ENCODE data around the gene EMC6. TPM values are rescaled to one million over a fixed set of nuclear protein-coding genes. Genes with fewer than 3 reads are reported as not detected.

EMC6 gene
- 10 to 100 TPM; 12.7 to 31.8 TPM for total RNA-seq

- Histone ChIP-seq H3K9me3 (no peaks in the 10 kb centered on the region), H3K27me3 (replicated peaks; ENCODE audit: insufficient read depth) (no peaks in the 10 kb centered on the region), H3K36me3 (peaks cover 0 to under 1% of the 10 kb centered on the region in 2 donors), H3K27ac (peak within 1 kb of the TSS; percentile 92 to 95), H3K4me1 (replicated peaks) (peaks cover 13% of the 10 kb centered on the region), H3K4me3 (peak within 1 kb of the TSS; percentile 83 to 90)
- TF ChIP-seq POLR2AphosphoS5 (IDR thresholded peaks at IDR 0.05) (peak; percentile 97), POLR2A (IDR thresholded peaks at IDR 0.05) (peak; percentile 95), CTCF (IDR thresholded peaks at IDR 0.05) (peak in 1 of 4 experiments; percentile 9)
- WGBS, result 1% methylated on average over 45 of the region's 89 CpGs
- peak; percentile 98 for DNase-seq (ENCODE audit: low spot score)
- intact Hi-C loops (cut with DNase I), result loop anchor here (1.0 to 2.0 kb wide), 2 partner anchors 32 to 54 kb away; partner anchors contain the start of genes CTNS, HASPIN and SHPK
These were observed at the start of gene EMC6, which contains the start of gene TAX1BP3 for GRCh38 chr17:3668279-3669084. Gene EMC6 (plus strand): TSS chr17:3668812. CDS start chr17:3669147, 335 bp downstream. Gene TAX1BP3 (minus strand): TSS chr17:3668578. CDS start chr17:3668526, 52 bp downstream.

DNA sequence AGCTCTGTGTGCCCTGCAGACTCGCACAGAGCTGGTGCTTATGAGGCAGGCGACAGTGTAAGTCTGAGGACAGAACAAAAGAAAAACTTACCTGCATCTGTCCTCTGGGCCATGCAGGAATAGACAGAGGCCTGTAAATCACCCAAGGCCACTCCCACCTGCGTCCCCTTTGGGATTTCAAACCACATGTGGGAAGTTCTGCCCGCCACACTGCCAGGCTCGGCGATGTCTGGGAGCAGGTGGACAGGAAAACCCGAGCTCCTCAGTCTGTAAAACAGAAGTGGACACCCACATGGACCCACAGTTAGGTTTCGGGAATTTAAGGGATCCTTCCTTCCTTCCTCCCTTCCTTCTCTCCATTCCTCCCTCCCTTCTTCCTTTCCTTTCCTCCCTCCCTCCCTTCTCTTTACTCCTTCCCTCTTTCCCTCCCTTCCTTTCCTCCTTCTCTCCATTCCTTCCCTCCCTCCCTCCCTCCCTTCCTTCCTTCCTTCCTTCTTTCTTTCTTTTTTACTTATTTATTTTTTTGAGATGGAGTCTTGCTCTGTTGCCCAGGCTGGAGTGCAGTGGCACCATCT lies 47.4 kb upstream of the EMC6 start:
- Histone ChIP-seq H3K36me3 (peaks cover 7 to 9% of the 10 kb centered on the region in 2 donors), H3K4me3 (no peak overlapping the region), H3K27ac (no peak overlapping the region), H3K27me3 (replicated peaks; ENCODE audit: insufficient read depth) (no peaks in the 10 kb centered on the region), H3K9me3 (no peaks in the 10 kb centered on the region), H3K4me1 (replicated peaks) (no peaks in the 10 kb centered on the region)
- TF ChIP-seq CTCF (IDR thresholded peaks at IDR 0.05) (no peak), POLR2A (IDR thresholded peaks at IDR 0.05) (no peak), POLR2AphosphoS5 (IDR thresholded peaks at IDR 0.05) (no peak)
- intact Hi-C loops (cut with DNase I), result no loop called here
- DNase-seq (ENCODE audit: low spot score), result no peak
- 93% methylated on average over 8 of the region's 8 CpGs for WGBS

GRCh38 chr17:3622977-3623594 lies 45.5 kb upstream of the EMC6 start:
- Histone ChIP-seq H3K4me1 (replicated peaks) (no peaks in the 10 kb centered on the region), H3K36me3 (peaks cover 7 to 9% of the 10 kb centered on the region in 2 donors), H3K9me3 (no peaks in the 10 kb centered on the region), H3K27me3 (replicated peaks; ENCODE audit: insufficient read depth) (no peaks in the 10 kb centered on the region), H3K27ac (no peak overlapping the region), H3K4me3 (no peak overlapping the region)
- DNase-seq (ENCODE audit: low spot score), result no peak
- TF ChIP-seq POLR2AphosphoS5 (IDR thresholded peaks at IDR 0.05) (no peak), POLR2A (IDR thresholded peaks at IDR 0.05) (no peak), CTCF (IDR thresholded peaks at IDR 0.05) (no peak)
- 97% methylated on average over 16 of the region's 16 CpGs for WGBS
- intact Hi-C loops (cut with DNase I), result no loop called here

- no peak overlapping the region for H3K27ac ChIP-seq
- H3K27me3 ChIP-seq (replicated peaks; ENCODE audit: insufficient read depth), result no peaks in the 10 kb centered on the region
- WGBS, result 60% methylated on average over 16 of the region's 16 CpGs
- DNase-seq (ENCODE audit: low spot score), result no peak
- intact Hi-C loops (cut with DNase I), result no loop called here
- H3K4me3 ChIP-seq, result no peak overlapping the region
- no peak for TF ChIP-seq CTCF (IDR thresholded peaks at IDR 0.05)
- no peak for TF ChIP-seq POLR2A (IDR thresholded peaks at IDR 0.05)
- H3K36me3 ChIP-seq, result peaks cover 7 to 9% of the 10 kb centered on the region in 2 donors
- no peaks in the 10 kb centered on the region for H3K4me1 ChIP-seq (replicated peaks)
- no peaks in the 10 kb centered on the region for H3K9me3 ChIP-seq
These were observed 41.5 kb upstream of the EMC6 start for GRCh38 chr17:3626831-3627768.
